Measurements from ENCODE around the gene EPG5.
"Not testable (repeated sequence)": the region's sequence is repeated elsewhere in the genome, so short reads cannot be mapped to it uniquely, and the experiment has no call there.

The EPG5 gene, protein sequence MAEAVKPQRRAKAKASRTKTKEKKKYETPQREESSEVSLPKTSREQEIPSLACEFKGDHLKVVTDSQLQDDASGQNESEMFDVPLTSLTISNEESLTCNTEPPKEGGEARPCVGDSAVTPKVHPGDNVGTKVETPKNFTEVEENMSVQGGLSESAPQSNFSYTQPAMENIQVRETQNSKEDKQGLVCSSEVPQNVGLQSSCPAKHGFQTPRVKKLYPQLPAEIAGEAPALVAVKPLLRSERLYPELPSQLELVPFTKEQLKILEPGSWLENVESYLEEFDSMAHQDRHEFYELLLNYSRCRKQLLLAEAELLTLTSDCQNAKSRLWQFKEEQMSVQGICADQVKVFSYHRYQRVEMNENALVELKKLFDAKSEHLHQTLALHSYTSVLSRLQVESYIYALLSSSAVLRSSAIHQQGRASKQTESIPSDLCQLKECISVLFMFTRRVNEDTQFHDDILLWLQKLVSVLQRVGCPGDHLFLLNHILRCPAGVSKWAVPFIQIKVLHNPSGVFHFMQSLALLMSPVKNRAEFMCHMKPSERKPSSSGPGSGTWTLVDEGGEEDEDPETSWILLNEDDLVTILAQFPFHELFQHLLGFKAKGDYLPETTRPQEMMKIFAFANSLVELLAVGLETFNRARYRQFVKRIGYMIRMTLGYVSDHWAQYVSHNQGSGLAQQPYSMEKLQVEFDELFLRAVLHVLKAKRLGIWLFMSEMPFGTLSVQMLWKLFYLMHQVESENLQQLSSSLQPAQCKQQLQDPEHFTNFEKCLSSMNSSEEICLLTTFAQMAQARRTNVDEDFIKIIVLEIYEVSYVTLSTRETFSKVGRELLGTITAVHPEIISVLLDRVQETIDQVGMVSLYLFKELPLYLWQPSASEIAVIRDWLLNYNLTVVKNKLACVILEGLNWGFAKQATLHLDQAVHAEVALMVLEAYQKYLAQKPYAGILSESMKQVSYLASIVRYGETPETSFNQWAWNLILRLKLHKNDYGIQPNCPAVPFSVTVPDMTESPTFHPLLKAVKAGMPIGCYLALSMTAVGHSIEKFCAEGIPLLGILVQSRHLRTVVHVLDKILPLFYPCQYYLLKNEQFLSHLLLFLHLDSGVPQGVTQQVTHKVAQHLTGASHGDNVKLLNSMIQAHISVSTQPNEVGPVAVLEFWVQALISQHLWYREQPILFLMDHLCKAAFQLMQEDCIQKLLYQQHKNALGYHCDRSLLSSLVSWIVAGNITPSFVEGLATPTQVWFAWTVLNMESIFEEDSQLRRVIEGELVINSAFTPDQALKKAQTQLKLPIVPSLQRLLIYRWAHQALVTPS (N-terminal part only)

DNA sequence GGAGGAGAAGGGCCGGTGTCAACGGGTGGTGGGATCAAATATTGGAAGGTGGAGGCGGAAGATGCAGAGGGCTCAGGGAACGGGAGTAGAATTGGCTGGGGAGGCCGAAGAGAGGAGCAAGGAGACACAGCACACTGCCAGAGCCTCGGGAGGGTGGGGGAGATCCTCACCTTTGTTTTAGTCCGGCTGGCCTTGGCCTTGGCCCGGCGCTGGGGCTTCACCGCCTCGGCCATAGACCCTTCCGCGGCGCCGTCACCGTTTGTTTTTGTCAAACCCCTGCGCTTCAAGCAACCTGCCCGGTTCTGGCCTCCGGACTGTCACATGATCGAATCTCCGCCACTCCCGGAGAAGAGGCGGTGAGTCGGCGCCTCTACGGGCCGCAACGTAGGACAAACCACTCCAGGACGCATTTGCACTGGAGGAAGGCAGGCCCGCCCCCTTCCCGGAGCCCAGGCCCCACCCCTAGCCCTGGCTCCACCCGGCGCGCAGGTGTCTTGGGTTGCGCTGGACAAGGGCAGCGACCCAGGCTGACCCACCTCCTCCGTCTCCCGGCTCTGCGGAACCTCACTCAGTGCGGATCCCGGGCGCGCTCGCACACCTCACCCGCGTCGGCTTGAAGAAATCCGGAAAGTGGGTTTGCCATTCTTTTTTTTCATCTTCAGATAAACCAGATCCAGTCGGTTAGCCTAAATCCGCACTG is at the start of gene EPG5:
Gene EPG5, minus strand, starts transcription at position 323 of the 700 bp plus-strand sequence. Its CDS starts 90 bp downstream, at position 233.
- DNase-seq (ENCODE audit: low spot score) = peak; percentile 89

DNA sequence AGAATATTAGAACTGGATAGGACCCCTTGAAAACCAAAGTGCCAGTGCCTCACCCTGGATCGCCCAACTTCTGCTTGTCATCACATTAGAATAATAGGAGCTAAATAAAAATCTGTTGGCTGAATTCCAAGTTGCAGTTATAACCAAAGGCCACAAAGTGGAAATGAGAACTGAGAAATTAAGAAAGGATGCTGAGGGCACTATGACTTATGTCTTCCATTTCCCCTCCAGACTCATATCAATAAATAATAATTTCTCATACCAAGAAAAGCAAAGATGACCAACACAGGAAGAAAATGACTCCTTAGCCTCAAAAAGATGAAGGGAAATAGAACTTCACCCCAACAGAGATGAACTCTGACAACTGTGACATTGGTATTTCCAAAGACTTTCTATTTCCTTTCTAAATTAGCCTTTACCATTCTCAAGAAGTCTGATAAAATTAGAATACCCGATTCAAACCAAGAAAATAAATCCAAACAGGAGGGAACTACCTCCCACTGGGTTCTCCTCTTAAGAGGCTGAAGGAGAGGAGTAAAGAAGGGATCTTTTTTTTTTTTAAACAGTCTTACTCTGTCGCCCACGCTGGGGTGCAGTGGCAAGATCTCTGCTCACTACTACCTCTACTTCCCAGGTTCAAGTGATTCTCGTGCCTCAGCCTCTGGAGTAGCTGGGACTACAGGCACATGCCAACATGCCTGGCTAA is 46.5 kb upstream of the EPG5 start:
- no peak for DNase-seq (ENCODE audit: low spot score)

DNA sequence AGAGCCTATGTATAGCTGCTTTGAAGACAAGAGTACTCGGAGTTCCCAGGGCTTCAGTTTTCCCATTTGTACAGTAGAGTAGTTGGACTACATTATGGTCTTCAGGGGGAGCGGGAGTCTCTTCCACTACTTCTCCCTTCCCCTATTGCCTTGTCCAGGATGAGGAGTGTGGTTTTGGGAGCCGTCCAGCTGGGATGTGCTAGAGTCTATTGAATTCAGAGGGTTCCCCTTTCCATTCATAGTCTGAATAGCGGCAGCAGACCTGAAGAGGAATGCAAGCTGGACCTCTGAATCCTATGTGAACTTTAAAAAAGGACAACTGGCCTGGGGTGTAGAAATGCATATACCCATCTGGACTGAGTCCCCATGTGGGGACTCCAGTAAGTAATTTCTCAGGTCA is 43.5 kb upstream of the EPG5 start:
- no peak for DNase-seq (ENCODE audit: low spot score)

DNA sequence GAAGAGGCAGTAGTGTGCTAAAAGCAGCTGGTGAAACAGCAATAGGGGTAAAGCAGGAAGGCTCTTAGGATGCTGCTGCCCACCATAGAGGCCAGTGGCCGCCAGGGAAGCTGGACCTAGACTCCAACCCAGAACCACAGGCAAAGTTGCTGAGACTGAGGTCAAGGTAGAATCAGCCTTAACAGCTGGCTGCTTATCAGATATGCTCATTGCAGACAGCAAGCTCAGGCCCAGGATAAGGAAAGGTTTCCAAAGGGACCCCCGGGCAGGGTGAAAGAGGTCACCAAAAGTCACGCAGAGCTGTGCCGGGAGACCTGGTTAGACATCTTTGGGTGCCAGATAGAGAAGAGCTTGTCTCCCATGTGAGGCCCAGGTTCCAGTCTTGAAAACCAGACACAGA is 42.9 kb upstream of the EPG5 start:
- no peak for DNase-seq (ENCODE audit: low spot score)

DNA sequence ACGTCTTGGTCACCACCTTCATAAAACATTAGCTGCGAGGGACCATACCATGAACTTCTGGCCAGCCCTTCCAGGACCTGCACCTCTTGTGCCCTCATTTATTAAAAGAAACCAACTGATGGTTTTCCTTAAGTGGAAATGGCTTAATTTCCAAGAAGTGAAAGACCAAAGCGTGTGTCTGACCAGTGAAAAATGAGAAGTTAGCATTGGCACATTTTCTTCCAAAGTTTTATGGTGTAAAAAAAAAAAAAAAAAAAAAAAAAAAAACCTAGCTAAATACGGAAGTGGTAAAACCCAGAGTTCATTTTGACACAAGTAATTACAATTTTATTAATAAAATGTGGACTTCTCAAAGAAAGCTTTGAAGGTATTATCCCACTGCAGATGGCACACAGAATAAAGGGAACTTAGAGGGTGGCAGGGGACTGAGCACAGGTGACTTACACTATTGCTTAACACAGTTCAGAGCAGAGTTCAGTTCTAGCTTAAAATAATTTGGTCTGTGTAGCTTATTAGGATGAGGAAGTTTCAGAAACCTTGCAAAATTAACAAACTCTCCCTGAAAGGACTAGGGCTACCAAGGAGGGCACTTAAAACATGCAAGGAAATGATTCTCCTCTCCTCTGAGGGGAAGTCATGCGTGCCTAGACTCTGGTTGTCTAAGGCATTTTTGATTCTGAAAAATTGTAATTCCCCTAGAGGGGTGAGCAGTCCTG is 42.2 kb upstream of the EPG5 start:
- DNase-seq (ENCODE audit: low spot score) = no peak

DNA sequence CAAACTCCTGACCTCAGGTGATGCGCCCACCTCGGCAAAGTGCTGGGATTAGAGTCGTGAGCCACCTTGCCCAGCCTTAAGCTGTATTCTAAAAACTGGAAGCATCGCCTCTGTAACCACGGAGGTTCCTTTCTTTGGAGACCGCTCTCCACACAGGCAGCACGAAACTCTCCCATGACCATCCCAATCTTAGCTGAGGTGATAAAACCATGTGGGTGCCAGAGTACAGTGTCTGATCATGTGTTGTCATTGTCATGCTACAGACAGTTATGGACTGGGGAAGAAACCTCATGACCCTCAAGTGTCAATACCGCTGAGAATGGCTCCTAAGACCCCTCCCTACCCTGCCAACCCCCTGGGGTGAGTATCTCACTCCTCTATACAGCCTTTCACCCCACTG is 41.4 kb upstream of the EPG5 start:
- no peak for DNase-seq (ENCODE audit: low spot score)

DNA sequence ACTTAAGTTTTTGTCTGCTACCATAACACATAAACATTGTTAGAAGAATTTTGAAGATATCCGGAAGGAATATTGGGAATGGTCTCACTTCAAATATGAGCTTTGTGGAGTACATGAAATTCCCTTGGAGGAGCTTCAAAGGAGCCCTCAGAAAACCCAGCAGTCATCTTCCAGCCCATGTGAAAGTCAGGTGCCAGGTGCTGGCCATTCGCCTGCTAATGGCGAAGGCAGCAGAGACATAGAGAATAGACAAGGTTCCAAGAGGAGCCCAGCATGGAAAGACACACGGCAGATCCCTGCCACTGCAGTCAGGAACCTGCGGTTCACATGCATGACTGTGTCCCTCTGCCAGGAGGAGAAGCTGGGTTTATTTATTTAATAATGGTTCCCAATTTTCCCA is 40.0 kb upstream of the EPG5 start:
- no peak for DNase-seq (ENCODE audit: low spot score)

DNA sequence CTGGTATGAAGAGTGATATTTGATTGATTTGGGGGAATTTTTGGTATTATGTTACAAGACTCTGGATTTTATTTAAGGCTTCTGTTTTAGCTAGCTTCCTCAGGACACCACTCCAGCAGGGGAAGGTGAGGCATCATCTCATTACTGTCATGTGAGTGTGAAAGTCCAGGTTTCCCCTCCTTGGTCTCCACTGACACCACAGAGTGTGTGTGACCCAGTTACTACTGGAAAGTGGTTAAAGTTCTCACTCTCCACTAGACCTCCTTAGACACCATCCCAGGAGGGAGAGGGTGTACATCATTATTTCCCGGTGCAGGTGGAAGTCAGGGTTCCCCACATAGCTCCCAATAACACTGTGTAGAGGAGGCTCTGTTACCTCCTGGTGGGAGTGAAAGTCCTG is 35.8 kb upstream of the EPG5 start:
- no peak for DNase-seq (ENCODE audit: low spot score)

DNA sequence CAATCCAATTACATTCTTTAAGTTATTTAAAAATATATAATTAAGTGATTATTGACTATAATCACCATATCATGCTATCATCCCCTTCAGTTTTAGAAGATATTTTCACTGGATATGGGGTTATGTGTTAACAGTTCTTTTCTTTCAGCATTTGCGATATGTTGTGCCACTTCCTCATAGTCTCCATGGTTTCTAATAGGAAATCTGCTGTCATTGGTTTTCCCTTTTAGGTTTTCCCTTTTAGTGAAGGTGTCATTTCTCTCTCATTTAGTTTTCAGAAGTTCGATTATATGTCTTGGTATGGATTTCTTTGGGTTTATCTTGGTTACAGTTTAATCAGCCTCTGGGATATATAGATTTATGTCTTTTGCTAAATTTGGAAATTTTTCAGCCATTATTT is 34.8 kb upstream of the EPG5 start:
- DNase-seq (ENCODE audit: low spot score) = no peak

DNA sequence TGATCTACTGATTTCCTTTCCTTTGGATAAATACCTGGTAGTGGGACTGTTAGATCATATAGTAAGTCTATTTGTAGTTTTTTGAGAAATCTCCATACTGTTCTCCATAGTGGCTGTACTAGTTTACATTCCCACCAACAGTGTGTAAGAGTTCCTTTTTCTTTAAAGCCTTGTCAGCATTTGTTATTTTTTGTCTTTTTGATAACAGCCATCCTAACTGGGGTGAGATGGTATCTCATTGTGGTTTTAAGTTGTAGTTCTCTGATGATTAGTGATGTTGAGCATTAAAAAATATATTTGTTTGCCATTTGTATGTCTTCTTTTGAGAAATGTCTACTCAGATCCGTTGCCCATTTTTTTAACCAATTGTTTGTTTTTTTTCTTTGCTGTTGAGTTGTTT is 33.9 kb upstream of the EPG5 start:
- DNase-seq (ENCODE audit: low spot score) = no peak

DNA sequence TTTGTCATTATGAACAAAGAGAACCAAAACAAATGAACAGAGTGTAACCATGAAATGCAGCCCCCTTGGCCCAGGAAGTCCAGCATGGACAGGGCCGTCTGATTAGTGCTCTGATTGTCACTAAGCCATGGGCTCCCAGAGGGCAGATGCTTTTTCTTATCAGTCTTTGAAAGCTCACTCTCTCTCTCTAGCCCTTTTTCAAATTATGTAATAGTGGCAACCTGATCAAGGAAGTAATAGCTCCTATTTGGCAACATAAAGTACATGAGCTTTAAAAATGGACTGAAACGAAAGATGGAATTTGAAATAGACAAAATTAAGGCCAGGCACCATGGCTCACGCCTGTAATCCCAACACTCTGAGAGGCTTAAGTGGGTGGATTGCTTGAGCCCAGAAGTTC is 32.4 kb upstream of the EPG5 start:
- DNase-seq (ENCODE audit: low spot score) = no peak

DNA sequence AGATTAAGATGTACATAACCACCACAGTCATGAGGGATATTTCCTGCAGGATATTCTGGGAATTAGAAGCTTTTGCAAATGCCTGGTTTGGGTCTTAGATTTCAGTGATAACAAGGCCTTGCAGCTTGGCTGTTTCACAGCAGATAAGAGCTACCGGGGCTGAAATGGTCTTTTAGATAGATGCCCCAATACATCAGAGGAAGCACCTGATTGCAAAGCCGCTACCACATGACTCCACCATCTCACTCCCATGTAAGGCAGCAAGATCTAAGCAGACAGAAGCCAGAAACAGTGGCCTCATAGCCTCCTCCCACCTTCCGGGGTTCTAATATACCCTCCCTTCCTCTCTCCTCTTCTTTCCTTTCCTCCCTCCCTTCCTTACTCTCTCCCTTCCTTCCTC is 31.1 kb upstream of the EPG5 start:
- no peak for DNase-seq (ENCODE audit: low spot score)

DNA sequence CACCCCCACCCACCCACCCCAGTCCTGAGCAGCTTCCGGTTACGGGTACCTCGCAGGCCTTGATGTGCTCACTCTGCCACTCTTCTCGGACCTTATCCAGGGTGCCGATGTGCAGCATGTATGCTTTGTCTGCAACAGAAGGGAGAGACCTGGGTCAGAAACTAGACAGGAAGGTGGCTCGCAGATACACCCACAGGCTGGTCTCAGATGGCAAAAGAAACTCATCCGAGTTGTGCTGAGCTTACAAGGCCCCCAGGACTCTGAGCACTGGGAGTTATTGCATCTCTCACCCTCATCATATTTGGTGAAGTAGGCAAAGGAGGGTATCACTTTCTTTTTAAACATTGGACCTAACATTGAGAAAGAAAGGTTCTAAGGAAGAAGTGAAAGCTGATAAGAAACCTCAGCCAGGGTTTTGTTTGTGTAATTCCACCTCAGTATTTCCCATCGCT is 30.6 kb upstream of the EPG5 start:
- DNase-seq (ENCODE audit: low spot score) = no peak

DNA sequence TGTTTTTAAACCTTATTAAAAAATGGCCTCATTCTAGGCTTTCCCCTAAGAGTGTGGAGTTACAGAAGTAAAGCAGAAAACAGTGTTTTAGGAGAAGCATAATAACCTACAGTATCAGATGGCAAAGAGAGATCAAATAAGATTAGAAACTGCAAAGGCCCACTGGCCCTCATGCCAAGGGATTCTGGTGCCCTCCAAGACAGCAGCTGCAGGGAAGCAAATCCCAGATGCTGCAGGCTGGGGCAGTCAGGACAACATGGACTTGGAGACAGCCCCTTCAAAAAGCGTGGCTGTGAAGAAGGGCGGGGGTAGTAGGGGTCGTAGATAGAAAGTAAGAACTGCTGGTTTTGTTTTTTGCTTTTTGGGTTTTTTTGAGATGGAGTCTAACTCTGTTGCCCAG is 28.3 kb upstream of the EPG5 start:
- no peak for DNase-seq (ENCODE audit: low spot score)

DNA sequence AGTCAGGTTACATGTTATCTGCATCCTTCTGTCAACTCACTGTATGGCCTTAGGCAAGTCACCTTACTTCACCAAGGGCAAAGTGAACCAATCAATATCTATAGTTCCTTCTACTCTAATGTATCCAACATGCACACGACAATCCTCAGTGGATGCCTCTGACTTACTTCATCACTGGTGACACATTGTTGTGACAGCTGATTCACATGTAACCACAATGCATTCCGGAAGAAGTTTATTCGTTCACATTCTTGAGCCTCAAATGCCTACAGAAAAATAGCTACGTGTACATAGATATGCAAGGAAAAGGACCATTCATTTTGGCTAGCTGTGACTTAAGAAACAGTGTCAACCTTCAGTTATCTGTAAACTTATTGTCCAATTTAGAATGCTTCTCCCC is 26.3 kb upstream of the EPG5 start:
- peak; percentile 80 for DNase-seq (ENCODE audit: low spot score)

DNA sequence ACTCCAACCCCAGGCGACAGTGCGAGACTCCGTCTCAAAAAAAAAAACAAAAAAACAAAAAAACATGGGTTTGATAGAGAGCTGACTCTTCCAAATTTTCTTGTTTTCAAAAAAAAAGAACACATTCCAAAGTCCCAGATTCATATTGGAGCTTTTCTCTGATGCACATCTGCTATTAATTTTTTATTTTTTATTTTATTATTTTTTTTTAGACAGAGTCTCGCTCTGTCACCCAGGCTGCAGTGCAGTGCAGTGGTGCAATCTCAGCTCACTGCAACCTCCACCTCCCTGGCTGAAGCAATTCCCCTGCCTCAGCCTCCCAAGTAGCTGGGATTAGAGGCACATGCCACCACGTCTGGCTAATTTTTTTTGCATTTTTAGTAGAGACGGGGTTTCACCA is 25.4 kb upstream of the EPG5 start:
- DNase-seq (ENCODE audit: low spot score) = not testable (repeated sequence)

DNA sequence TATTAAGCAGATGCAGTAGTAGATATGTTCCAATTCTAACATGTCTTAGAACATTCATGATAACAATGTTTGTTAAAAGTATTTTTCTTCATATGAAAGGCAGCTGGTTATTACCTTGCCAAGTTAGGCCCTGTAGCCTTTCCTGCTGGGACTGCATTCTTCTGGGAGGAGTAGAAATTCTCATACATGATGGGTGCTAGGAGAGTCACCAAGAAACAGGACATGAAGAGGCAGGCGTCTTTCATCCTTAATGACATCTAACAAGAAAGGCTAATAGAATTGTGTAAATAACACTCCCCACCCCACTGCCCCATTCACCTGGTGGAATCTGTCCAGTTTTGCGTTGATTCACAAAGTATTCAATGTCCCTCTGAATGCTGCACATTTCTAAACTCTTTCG is 24.7 kb upstream of the EPG5 start:
- no peak for DNase-seq (ENCODE audit: low spot score)

DNA sequence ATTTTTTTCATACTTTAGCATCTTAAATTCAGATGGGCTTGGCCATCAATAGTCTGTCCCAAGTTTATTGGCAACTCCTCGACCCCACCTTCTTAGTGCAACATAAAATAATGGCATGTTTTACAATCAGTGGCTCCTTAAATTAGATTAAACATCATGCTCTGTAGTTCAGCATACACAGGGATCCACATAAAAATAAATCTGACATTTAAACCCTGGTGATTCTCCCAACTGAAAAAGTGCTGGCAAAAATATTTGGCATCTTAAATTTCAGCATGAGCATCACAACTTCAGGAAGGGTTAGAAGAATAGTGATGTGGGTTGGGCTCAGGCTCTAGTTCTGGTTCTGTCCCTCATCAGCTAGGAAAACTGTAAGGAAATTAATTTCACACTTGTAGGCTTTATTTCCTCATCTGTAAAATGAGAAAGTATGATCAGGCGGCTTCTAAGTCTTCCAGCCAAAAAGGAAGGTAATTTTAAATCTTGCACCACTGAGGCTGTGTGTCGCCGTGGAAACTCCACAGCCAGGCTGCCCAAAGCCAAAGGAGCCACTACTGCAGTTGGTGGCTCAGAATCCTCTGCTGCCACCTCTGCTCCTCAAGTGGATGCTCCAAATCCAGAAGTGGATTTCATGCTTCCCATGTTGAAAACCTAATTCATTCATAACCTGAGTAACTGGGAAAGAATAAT is 17.6 kb upstream of the EPG5 start:
- DNase-seq (ENCODE audit: low spot score) = no peak

DNA sequence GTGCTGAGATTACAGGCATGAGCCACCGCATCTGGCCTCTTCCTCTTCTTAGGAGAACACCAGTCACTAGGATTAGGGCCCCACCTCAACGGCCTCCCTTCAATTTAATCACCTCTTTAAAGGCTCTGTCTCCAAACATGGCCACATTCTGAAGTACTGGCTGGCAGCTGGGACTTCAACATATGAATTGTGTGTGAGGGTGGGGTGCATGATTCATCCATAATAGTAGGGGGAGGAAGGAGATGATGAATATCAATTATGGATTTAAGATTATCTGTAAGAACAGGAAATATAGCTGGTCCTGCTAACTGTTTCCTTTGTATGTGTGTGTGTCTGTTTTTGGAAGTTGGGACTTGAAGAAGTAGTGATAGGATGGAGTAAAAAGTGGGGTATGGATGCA is 14.7 kb upstream of the EPG5 start:
- DNase-seq (ENCODE audit: low spot score) = no peak

DNA sequence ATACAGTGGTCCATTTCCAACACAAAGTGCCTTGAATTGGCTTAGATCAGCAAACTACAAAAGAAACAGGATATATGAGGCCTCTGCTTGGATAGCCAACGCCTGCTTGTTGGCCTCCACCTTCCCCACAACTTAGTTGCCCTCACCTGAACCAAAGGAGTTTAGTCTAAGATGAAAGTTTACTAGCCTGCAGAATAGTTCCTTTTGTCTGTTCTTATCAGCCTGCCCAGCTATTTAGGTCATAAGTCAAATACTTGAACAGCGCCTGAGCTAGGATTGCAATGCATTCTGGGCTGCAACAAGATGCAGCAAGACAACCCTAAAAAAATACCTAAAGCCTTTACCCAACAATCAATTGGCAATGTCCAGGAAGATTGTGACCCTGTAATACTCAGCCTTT is 13.1 kb upstream of the EPG5 start:
- DNase-seq (ENCODE audit: low spot score) = no peak

Measured in hepatic stellate cell (primary cell).